ENCODE results near the gene FH. TPM values are rescaled to one million over a fixed set of nuclear protein-coding genes. Genes with fewer than 3 reads are reported as not detected.

FH gene
- total RNA-seq: 10 to 100 TPM; 43.2 to 48.0 (median 44.2) TPM

DNA sequence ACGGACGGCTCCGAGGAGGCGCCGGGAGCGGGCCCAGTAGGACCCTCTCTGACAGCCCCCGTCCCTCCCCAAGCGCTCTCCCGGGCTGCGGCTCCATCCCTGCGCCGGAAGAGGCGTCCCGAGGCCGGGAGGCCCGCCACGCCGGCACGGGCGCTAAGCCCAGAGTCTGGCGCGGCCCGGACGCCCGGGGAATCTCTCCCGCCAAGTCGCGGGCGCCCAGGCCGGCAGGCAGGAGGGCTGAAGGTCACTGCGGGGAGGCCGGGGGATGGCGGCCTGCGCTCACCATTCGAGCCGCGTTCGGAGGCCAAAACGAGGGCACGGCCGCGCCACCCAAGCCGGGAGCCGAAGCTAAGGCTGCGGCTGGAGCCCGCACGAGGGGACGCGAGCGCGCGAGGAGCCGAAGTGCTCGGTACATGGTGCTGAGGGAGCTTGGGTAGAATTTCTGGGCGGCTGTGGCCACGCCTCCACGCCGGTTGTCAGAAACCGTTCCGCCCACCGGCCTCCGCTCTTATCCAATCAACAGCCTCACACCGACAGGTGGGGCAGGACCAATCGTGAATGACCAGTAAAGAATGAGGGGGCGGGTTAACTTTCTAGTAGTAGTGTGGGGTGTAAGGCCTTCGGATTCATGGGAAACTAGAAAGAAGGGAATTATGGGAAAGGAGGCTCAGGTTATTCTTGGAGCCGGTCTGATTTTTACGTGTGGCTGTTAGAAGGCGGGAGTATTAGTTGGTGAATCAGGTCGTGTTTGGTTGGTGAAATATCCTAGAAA lies at the start of gene FH:
Gene FH (minus strand): TSS at position 448 of the 772 bp plus-strand sequence. CDS start 33 bp downstream, at position 415.
- no peaks in the 10 kb centered on the region for H3K4me1 ChIP-seq
- H3K36me3 ChIP-seq: no peaks in the 10 kb centered on the region
- peak within 1 kb of the TSS; percentile 67 to 88 (median 81) for H3K4me3 ChIP-seq
- TF ChIP-seq POLR2AphosphoS5 (IDR thresholded peaks at IDR 0.05) (peak in 2 of 3 donors; percentile 70 to 74), POLR2A (IDR thresholded peaks at IDR 0.05) (peak; percentile 33)
- TF ChIP-seq, protein P1, sequence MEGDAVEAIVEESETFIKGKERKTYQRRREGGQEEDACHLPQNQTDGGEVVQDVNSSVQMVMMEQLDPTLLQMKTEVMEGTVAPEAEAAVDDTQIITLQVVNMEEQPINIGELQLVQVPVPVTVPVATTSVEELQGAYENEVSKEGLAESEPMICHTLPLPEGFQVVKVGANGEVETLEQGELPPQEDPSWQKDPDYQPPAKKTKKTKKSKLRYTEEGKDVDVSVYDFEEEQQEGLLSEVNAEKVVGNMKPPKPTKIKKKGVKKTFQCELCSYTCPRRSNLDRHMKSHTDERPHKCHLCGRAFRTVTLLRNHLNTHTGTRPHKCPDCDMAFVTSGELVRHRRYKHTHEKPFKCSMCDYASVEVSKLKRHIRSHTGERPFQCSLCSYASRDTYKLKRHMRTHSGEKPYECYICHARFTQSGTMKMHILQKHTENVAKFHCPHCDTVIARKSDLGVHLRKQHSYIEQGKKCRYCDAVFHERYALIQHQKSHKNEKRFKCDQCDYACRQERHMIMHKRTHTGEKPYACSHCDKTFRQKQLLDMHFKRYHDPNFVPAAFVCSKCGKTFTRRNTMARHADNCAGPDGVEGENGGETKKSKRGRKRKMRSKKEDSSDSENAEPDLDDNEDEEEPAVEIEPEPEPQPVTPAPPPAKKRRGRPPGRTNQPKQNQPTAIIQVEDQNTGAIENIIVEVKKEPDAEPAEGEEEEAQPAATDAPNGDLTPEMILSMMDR (IDR thresholded peaks at IDR 0.05): no peak
- H3K27ac ChIP-seq: peak within 1 kb of the TSS; percentile 74 to 86
- H3K27me3 ChIP-seq: peaks cover 0 to 3% of the 10 kb centered on the region in 2 donors
- peak; percentile 93 to 96 for DNase-seq (ENCODE audit: low spot score in 2 of 2)
- H3K9me3 ChIP-seq: no peaks in the 10 kb centered on the region
- intact Hi-C loops (cut with DNase I; ENCODE audit: low total_unique reads): no loop called here

DNA sequence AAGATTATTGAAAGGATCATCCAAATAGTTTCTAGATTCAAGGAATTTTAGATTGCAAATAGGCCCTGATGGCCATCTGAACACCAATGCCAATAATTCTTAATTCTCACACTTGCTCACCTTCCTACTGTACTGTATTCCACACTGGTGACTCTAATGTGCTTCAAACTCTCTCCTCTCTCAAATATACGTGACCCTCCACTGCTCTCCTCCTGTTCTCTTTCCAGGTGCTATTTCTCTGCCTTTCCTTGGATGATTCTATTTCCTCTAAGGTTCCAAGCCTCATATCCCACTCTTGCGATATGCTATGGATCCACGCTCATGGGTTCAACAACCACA lies 41.3 kb upstream of the FH start:
- Histone ChIP-seq H3K4me3 (no peak overlapping the region), H3K36me3 (no peaks in the 10 kb centered on the region), H3K4me1 (no peaks in the 10 kb centered on the region), H3K9me3 (no peaks in the 10 kb centered on the region), H3K27ac (no peak overlapping the region), H3K27me3 (no peaks in the 10 kb centered on the region)
- DNase-seq (ENCODE audit: low spot score in 2 of 2): no peak
- TF ChIP-seq POLR2AphosphoS5 (IDR thresholded peaks at IDR 0.05) (no peak), POLR2A (IDR thresholded peaks at IDR 0.05) (no peak)
- TF ChIP-seq, protein P1 (IDR thresholded peaks at IDR 0.05): no peak
- intact Hi-C loops (cut with DNase I; ENCODE audit: low total_unique reads): no loop called here

DNA sequence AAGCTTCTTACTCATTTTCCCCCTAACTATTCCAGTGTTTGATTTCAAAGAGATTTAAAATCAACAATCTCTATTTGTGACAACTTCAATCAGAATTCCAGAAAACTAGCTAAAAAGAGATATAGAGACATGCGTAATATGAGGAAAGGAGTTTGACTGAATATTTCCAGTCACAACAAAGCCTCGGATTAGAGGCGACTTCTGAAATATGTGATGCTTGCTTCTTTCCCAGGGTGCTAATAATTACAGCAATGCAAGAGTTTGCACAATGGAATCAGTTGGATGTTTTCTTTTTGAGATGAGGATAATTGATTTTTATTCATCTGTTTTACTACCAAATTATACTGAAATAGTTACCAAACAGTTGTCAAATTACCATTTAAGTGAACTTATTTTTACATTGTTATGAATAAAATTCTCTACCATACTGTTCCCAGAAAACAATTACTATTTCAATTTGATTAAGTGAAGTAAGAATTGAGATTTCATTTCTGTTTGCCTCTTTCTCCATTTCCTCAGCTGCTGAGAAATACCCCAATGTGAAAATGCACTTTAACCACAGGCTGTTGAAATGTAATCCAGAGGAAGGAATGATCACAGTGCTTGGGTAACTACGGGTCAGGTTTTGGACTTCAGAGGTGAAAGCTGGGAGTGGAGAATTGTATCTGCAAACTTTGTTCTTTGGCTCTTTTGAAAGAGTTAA lies 40.7 kb upstream of the FH start:
- no peak for DNase-seq (ENCODE audit: low spot score in 2 of 2)
- Histone ChIP-seq H3K4me1 (no peaks in the 10 kb centered on the region), H3K9me3 (no peaks in the 10 kb centered on the region), H3K36me3 (no peaks in the 10 kb centered on the region), H3K4me3 (no peak overlapping the region), H3K27ac (no peak overlapping the region), H3K27me3 (no peaks in the 10 kb centered on the region)
- intact Hi-C loops (cut with DNase I; ENCODE audit: low total_unique reads): no loop called here
- TF ChIP-seq POLR2A (IDR thresholded peaks at IDR 0.05) (no peak), POLR2AphosphoS5 (IDR thresholded peaks at IDR 0.05) (no peak)
- TF ChIP-seq, protein P1 (IDR thresholded peaks at IDR 0.05): no peak

DNA sequence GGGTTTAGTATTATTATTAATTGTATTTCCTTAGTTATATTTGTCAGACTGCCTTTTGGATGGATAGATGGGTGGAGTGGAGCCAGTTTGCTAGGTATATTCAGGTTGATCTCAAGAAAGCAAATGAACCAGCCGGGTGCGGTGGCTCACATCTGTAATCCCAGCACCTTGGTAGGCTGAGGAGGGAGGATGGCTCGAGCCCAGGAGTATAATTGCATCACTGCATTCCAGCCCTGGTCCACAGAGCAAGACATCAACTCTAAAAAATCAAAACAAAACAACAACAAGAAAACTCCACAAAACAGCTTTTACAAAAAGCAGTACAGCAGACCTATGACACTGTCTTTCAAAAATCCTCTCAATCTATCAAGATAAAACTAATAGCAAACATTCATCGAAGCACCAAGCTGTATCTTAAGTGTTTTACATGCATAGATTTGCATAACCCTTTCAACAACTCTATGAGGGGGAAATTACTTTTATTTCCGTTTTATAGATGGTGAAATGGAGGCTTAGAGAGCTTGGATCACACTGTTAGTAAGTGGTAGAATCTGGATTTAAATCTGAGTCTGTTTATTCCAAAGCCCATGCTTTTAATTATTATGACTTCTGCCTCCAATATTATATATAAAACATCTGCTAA lies 38.1 kb upstream of the FH start:
- Histone ChIP-seq H3K27ac (no peak overlapping the region), H3K9me3 (no peaks in the 10 kb centered on the region), H3K4me3 (no peak overlapping the region), H3K36me3 (no peaks in the 10 kb centered on the region), H3K4me1 (no peaks in the 10 kb centered on the region), H3K27me3 (no peaks in the 10 kb centered on the region)
- intact Hi-C loops (cut with DNase I; ENCODE audit: low total_unique reads): no loop called here
- TF ChIP-seq, protein P1 (IDR thresholded peaks at IDR 0.05): no peak
- TF ChIP-seq POLR2AphosphoS5 (IDR thresholded peaks at IDR 0.05) (no peak), POLR2A (IDR thresholded peaks at IDR 0.05) (no peak)
- DNase-seq (ENCODE audit: low spot score in 2 of 2): no peak

DNA sequence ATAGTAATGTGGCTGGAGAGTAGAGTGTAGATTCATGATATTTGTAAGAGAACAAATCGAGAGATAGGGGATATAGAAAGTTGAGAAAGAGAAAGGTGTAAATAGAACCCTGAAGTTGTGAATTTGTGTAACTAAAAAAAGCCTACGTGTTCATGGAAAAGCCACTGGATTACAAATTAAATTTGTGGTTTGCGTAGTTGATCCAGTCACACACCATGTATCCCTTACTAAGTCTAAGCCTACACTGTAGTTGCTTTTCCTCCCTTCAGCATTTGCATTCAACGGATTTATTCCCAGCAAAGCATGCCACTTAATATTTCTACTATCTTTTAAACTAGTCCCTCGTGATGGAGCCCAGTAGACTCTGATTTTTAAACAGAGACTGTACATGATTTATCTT lies 37.5 kb upstream of the FH start:
- no peak overlapping the region for H3K4me3 ChIP-seq
- H3K4me1 ChIP-seq: no peaks in the 10 kb centered on the region
- H3K27me3 ChIP-seq: no peaks in the 10 kb centered on the region
- intact Hi-C loops (cut with DNase I; ENCODE audit: low total_unique reads): no loop called here
- no peak for DNase-seq (ENCODE audit: low spot score in 2 of 2)
- no peak for TF ChIP-seq POLR2A (IDR thresholded peaks at IDR 0.05)
- TF ChIP-seq, protein P1 (IDR thresholded peaks at IDR 0.05): no peak
- no peak for TF ChIP-seq POLR2AphosphoS5 (IDR thresholded peaks at IDR 0.05)
- H3K9me3 ChIP-seq: no peaks in the 10 kb centered on the region
- no peak overlapping the region for H3K27ac ChIP-seq
- H3K36me3 ChIP-seq: no peaks in the 10 kb centered on the region
